Glomerular visceral epithelial cell (primary cell): ENCODE data around the gene INTS15.

Source experiments
- DNase-seq: peaks from one replicate; pipeline ENCODE4 v3.0.0-alpha.2; 2016; ENCODE audit errors: extremely low spot score

INTS15 gene

DNA sequence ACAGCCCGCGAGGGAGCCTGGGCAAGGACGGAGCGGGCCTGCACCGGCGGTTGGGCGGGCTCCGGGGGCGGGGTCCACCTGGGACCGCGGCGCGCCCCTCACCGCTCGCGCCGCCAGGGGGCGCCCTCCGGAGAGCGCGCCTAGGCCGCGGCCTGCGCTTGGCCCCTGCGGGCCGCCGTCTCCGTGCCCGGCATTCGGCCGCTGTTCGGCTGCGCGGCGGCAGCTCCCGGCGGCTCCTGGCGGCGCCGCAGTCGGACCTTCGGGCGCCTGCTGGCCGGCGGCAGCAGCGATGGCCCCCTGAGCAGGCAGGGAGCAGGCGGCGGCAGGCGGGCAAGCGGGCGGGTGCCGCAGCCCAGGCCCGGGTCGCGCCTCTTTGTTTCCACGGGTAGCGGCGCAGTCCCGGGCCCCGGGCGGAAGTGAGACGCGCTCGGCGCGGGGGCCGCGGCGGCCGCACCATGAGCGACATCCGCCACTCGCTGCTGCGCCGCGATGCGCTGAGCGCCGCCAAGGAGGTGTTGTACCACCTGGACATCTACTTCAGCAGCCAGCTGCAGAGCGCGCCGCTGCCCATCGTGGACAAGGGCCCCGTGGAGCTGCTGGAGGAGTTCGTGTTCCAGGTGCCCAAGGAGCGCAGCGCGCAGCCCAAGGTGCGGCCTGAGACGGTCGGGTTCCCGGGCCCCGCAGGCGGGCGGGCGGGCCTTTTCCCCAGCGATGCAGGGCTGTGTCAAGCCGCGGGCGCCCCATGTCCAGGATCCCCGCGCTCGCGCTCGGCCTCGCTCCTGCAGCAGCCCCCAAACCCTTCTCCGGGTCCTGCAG is at the start of gene INTS15:
TSS of gene INTS15 (plus strand) at position 193 of the 816 bp plus-strand sequence. CDS start at position 456, 263 bp downstream.
- DNase-seq = peak; percentile 83

- DNase-seq = no peak
These were observed 47.5 kb upstream of the INTS15 start for GRCh38 chr7:6542368-6542767.

GRCh38 chr7:6545398-6546126 is 44.3 kb upstream of the INTS15 start:
- no peak for DNase-seq

DNA sequence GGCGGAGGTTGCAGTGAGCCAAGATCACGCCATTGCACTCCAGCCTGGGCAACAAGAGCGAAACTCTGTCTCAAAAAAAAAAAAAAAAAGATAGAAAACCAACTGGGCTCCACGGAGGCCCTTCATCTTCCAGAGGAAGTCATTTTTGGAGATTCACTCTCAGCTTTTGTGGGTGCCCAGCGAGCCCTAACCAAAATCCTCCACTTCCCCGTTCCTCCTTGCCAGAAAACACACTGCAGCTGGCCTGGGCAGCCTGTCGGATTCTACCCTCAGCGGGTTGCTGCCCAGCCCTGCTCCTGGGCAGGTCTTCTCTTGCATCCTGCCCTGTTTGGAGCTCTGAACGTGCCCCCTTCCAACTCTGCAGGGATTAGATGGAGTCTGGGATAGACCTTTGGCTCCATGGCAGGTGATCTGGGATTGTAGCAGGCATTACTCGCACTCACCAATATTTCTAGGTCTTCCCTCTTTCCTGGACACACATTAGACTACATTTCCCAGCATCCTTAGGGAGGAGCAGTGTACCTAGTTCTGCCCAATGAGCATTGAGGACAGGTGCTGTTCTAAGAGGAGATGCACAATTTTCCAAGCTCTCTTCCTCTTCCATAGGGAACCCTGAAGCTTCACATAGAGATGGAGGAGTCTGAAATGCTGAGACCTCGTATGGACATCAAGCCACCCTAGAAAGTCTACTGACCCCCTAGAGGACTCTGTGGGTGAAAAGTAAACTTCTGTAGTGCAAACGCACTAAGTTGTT is 43.1 kb upstream of the INTS15 start:
- no peak for DNase-seq

GRCh38 chr7:6547400-6547799 is 42.4 kb upstream of the INTS15 start:
- DNase-seq = no peak

- DNase-seq = no peak
These were observed 38.8 kb upstream of the INTS15 start, which contains the start of gene GRID2IP for GRCh38 chr7:6551016-6551511. GRID2IP (minus strand) TSS chr7:6551461; CDS start chr7:6551436, 25 bp downstream.

DNA sequence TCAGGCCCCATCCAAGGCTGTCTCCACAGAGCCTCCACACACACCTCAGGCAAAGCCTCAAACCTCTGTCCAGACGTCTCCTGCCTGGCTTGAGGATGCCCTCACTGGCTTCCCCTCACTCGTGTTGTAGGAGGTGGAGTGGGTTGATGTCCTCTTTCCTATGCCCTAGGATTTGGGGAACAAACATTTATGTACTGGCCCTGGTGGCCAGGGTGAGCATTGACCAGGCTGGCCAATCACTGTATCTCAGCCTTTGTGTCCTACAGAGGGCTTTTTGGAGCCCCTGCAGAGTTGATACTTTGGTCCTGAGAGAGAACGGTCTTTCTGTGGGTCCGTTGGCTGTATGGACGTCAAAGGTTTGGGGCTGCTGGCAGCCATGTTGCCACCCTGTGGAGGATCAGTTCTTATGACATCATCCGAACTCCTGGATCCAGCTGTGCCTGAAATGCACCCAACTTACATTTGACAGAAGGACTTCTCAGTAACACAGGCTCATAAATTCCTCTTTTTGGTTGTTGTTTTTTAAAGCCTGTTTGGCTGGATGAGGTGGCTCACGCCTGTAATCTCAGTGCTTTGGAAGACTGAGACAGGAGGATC is 36.3 kb upstream of the INTS15 start:
- no peak for DNase-seq

DNA sequence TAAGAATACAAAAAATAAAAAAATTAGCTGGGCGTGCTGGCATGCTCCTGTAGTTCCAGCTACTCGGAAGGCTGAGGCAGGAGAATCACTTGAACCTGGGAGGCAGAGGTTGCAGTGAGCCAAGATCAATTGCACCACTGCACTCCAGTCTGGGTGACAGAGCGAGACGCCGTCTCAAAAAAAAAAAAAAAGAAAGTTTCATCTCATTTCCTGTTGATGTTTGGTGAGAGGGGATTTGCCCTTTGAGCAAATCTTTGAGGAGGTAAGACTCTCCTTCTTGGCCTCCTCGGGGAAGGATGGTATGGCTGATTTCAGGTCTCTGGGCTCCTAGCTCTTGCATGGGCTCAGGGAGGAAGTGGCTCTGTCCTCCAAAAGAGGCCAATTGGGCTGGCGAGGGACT is 35.0 kb upstream of the INTS15 start:
- no peak for DNase-seq

- DNase-seq = no peak
These were observed 33.6 kb upstream of the INTS15 start for GRCh38 chr7:6556196-6556595.

GRCh38 chr7:6558837-6559236 is 31.0 kb upstream of the INTS15 start:
- DNase-seq = peak; percentile 36

GRCh38 chr7:6559896-6560295 is 29.9 kb upstream of the INTS15 start:
- no peak for DNase-seq

GRCh38 chr7:6562106-6562505 is 27.7 kb upstream of the INTS15 start:
- DNase-seq = no peak

DNA sequence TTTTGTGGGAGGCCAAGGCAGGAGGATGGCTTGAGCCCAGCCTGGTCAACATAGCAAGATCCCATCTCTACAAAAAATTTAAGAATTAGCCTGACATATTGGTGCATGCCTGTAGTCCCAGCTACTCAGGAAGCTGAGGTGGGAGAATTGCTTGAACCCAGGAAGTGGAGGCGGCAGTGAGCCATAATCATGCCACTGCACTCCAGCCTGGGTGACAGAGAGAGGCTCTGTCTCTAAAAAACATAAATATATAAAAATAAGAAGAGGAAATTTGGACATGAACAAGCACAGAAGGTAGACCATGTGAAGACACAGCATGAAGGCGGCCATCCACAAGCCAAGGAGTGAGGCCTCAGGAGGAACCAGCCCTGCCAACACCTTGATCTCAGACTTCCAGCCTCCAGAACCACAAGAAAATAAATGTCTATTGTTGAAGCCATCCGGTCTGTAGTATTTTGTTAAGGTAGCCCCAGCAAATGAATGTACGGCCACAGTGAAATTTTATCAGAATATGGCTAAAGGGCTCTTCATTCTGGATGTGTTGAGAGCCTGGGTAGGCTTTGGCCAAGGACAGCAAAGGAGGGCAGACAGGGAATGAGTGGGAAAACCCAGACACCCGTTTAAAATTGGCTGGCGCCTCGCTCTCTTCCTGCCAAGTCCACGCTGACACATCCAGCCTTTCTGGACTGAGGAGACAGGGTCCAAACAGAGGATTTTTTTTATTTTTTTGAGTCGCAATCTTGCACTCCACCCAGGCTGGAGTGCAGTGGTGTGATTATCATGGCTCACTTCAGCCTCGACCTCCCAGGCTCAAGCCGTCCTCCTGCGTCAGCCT is 25.7 kb upstream of the INTS15 start:
- no peak for DNase-seq

DNA sequence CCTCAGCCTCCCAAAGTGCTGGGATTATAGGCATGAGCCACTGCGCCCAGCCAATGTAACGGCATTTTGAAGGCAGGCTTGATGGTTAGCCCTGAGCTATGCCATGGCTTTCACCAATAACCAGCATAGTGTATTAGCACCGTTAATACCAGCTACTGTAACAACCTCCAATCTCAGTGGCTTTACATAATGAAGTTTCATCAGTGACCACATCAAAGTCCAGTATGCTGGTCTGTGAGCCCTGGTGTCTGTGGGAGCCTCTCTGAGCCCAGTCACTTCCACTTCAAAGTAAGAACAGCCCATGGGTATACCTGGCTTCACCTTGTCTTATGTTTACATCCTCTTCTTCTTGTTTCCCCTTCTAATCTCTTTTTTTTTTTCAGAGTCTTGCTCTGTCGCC is 24.2 kb upstream of the INTS15 start:
- DNase-seq = no peak

DNA sequence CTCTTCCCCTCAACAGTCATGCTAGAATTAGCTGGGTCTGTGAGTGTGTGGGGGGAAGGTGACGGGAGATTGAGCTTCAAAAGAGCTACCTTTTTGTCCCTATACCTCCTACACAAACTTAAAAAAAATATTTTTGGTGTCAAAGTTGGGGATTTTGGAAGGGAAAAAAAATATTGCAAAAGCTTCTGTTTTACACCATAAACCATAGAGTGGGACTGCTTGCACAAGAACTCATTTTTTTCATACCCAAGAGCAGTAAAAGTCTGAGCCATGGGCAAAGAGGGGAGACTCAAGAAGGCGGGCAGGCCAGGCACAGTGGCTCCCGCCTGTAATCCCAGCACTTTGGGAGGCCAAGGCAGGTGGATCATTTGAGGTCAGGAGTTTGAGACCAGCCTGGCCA is 21.9 kb upstream of the INTS15 start:
- no peak for DNase-seq

DNA sequence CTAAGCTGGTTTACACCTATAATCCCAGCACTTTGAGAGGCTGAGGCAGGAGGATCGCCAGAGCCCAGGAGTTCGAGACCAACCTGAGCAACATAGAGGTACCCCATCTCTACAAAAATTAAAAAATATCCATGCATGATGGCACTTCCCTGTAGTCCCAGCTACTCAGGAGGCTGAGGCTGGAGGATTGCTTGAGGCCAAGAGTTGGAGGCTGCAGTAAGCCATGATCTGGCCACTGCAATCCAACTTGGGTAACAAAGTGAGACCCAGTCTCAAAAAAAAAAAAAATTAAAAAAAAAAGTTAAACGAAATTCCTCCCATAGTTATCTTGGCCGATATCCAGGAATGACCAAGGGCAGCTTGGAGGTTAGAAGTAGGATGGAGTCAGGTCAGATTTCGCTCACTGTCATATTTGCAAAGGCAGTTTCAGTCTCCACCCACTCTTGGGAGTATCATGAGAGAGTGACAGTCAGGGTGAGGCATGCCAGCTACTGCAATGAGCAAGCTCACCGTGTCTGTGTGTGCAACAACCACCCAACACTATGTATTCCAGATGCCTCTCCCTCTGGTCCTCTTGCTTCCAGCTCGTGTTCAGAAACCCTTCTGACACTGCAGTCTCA is 18.6 kb upstream of the INTS15 start:
- no peak for DNase-seq

GRCh38 chr7:6575281-6576023 is 14.4 kb upstream of the INTS15 start:
- no peak for DNase-seq

GRCh38 chr7:6576024-6576866 is 13.6 kb upstream of the INTS15 start:
- no peak for DNase-seq
